ENCODE results near the gene CRELD2. TPM values are rescaled to one million over a fixed set of nuclear protein-coding genes. Genes with fewer than 3 reads are reported as not detected.

CRELD2 gene
- total RNA-seq, 1 donor from 2014 or later, result 24.9 TPM

GRCh38 chr22:49972163-49973017, 54.0 kb downstream of the CRELD2 start:
- no peak overlapping the region for H3K27ac Mint-ChIP-seq (ENCODE audit: unreplicated experiment)
- H3K27me3 Mint-ChIP-seq (ENCODE audit: unreplicated experiment), result peaks cover 12% of the 10 kb centered on the region
- H3K36me3 Mint-ChIP-seq (ENCODE audit: unreplicated experiment), result peaks cover 4% of the 10 kb centered on the region
- peaks cover 6% of the 10 kb centered on the region for H3K4me1 Mint-ChIP-seq (ENCODE audit: low read depth, unreplicated experiment)
- no peak overlapping the region for H3K4me3 Mint-ChIP-seq (ENCODE audit: unreplicated experiment)
- no peak for TF ChIP-seq CTCF (IDR thresholded peaks at IDR 0.05; ENCODE audit: partially characterized antibody, unreplicated experiment)
- DNase-seq, result peak; percentile 27
- H3K9me3 Mint-ChIP-seq (ENCODE audit: unreplicated experiment), result peaks cover 9% of the 10 kb centered on the region

- H3K9me3 Mint-ChIP-seq (ENCODE audit: unreplicated experiment), result peaks cover 5% of the 10 kb centered on the region
- no peak overlapping the region for H3K4me3 Mint-ChIP-seq (ENCODE audit: unreplicated experiment)
- peaks cover 2% of the 10 kb centered on the region for H3K4me1 Mint-ChIP-seq (ENCODE audit: low read depth, unreplicated experiment)
- H3K27me3 Mint-ChIP-seq (ENCODE audit: unreplicated experiment), result peaks cover 6% of the 10 kb centered on the region
- peaks cover 4% of the 10 kb centered on the region for H3K36me3 Mint-ChIP-seq (ENCODE audit: unreplicated experiment)
- TF ChIP-seq CTCF (IDR thresholded peaks at IDR 0.05; ENCODE audit: partially characterized antibody, unreplicated experiment), result no peak
- no peak for DNase-seq
- H3K27ac Mint-ChIP-seq (ENCODE audit: unreplicated experiment), result no peak overlapping the region
Measured at GRCh38 chr22:49973018-49973961, 54.9 kb downstream of the CRELD2 start.

GRCh38 chr22:49975543-49976389, 57.3 kb downstream of the CRELD2 start:
- Mint-ChIP-seq H3K4me1 (ENCODE audit: low read depth, unreplicated experiment) (no peaks in the 10 kb centered on the region), H3K27ac (ENCODE audit: unreplicated experiment) (peak overlapping the region; percentile 73)
- peak; percentile 36 for DNase-seq

More at GRCh38 chr22:49975543-49976389, 57.3 kb downstream of the CRELD2 start:
- H3K36me3 Mint-ChIP-seq (ENCODE audit: unreplicated experiment), result peaks cover 13% of the 10 kb centered on the region
- peaks cover 11% of the 10 kb centered on the region for H3K9me3 Mint-ChIP-seq (ENCODE audit: unreplicated experiment)
- no peak for TF ChIP-seq CTCF (IDR thresholded peaks at IDR 0.05; ENCODE audit: partially characterized antibody, unreplicated experiment)
- peak overlapping the region; percentile 13 for H3K4me3 Mint-ChIP-seq (ENCODE audit: unreplicated experiment)
- peaks cover under 1% of the 10 kb centered on the region for H3K27me3 Mint-ChIP-seq (ENCODE audit: unreplicated experiment)
